Gastroesophageal sphincter (tissue), 3 donors: Measurements from ENCODE around the gene AFP.

Experiments
- CTCF ChIP-seq, 4 experiments: fragments of 200-600 bp in 2 of 4; fragments of 450-650 bp in 2 of 4; sonication (generic) in 1 of 4; IDR thresholded peaks; one replicate each; pipeline ENCODE4 v1.5.1; 2017 to 2019; ENCODE audit warnings: antibody characterized with exemption in 4 of 4, mild to moderate bottlenecking in 2 of 4, moderate library complexity in 2 of 4
- EP300 ChIP-seq: sonication (generic); formaldehyde crosslinking; IDR thresholded peaks from one replicate; pipeline ENCODE4 v1.6.1; 2017; ENCODE audit warnings: antibody characterized with exemption, mild to moderate bottlenecking
- POLR2A ChIP-seq, 2 donors: fragments of 450-650 bp; IDR thresholded peaks; one replicate each; pipeline ENCODE4 v1.6.1; 2017; ENCODE audit warnings: antibody characterized with exemption in 2 of 2, mild to moderate bottlenecking in 2 of 2, moderate library complexity in 1 of 2
- POLR2AphosphoS5 ChIP-seq: sonication (generic); formaldehyde crosslinking; IDR thresholded peaks from one replicate; pipeline ENCODE4 v1.6.1; 2017; ENCODE audit warnings: antibody characterized with exemption

DNA sequence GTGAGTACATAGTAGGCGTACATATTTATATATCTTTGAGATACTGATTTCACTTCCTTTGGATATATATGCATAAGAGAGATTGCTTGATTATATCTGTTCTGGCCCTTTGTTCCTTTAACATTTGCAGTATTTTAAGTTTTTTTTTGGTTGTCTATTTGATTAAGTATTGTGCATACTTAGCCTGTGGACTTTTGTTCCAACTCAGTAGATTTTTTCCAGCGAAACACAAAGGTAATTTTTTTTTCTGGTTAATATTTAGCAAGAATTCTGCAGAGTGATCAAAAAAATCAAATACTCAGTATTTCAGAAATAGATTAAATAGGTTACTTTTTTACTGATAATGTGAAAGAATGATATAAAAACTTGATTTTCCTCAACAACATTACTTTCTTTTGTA lies 45.3 kb downstream of the AFP start, which contains the start of gene AFM:
- TF ChIP-seq POLR2AphosphoS5 (no peak), CTCF (IDR thresholded peaks at IDR 0.05) (no peak), EP300 (no peak), POLR2A (IDR thresholded peaks at IDR 0.05) (no peak)
